Neuronal stem cell (in vitro differentiated cells): ENCODE results near the gene C6orf52. TPM values are rescaled to one million over a fixed set of nuclear protein-coding genes. Genes with fewer than 3 reads are reported as not detected.
"Not testable (repeated sequence)": the region's sequence is repeated elsewhere in the genome, so short reads cannot be mapped to it uniquely, and the experiment has no call there.

Experiments used
- DNase-seq: peaks from one replicate; pipeline ENCODE4 v3.0.0-alpha.2; 2013; ENCODE audit warnings: low spot score
- H2AFZ ChIP-seq: one replicate; pipeline ENCODE4 v1.6.1; 2013; ENCODE audit warnings: mild to moderate bottlenecking, low read length, inconsistent platforms
- H2AK5ac ChIP-seq: 2 replicates; pipeline ENCODE4 v1.6.1; 2013; ENCODE audit warnings: low read depth, mild to moderate bottlenecking, inconsistent platforms, low read length, moderate library complexity, mixed read lengths
- H2BK120ac ChIP-seq: 2 replicates; pipeline ENCODE4 v1.6.1; 2013; ENCODE audit warnings: low read depth, mild to moderate bottlenecking, inconsistent platforms, low read length, moderate library complexity, mixed read lengths
- H2BK12ac ChIP-seq: one replicate; pipeline ENCODE4 v1.6.1; 2013; ENCODE audit warnings: low read length, inconsistent platforms
- H2BK15ac ChIP-seq: 2 replicates; pipeline ENCODE4 v1.6.1; 2013; ENCODE audit warnings: mild to moderate bottlenecking, low read length, inconsistent platforms, mixed read lengths
- H2BK5ac ChIP-seq: one replicate; pipeline ENCODE4 v1.6.1; 2013; ENCODE audit warnings: inconsistent platforms, mild to moderate bottlenecking, low read length, moderate library complexity
- H3K14ac ChIP-seq: one replicate; pipeline ENCODE4 v1.6.1; 2013; ENCODE audit warnings: low read length, inconsistent platforms
- H3K18ac ChIP-seq: 2 replicates; pipeline ENCODE4 v1.6.1; 2013; ENCODE audit warnings: low read length, inconsistent platforms
- H3K23ac ChIP-seq: 2 replicates; pipeline ENCODE4 v1.6.1; 2013; ENCODE audit warnings: low read depth, mild to moderate bottlenecking, mixed read lengths, low read length, inconsistent platforms; ENCODE audit not compliant: poor library complexity
- H3K27ac ChIP-seq: replicated peaks from 3 replicates; pipeline ENCODE4 v1.5.1; 2013; ENCODE audit warnings: low read length, inconsistent platforms
- H3K27me3 ChIP-seq, 3 experiments: 2 replicates each; pipeline ENCODE4 v1.6.1; 2013; ENCODE audit warnings: low read length in 3 of 3, mild to moderate bottlenecking in 2 of 3, inconsistent platforms in 1 of 3, low read depth in 1 of 3, mixed read lengths in 1 of 3, moderate library complexity in 1 of 3; ENCODE audit not compliant: control insufficient read depth in 3 of 3, insufficient read depth in 3 of 3
- H3K36me3 ChIP-seq, 2 donors: replicated peaks in 1 of 2; 2 replicates each; pipeline ENCODE4 v1.6.1; 2013; ENCODE audit warnings: low read length in 2 of 2; ENCODE audit not compliant: control insufficient read depth in 2 of 2, insufficient read depth in 2 of 2
- H3K4ac ChIP-seq: 2 replicates; pipeline ENCODE4 v1.6.1; 2013; ENCODE audit warnings: inconsistent platforms, mild to moderate bottlenecking, low read length, moderate library complexity
- H3K4me1 ChIP-seq, 2 donors: 1 replicate in 1 of 2; 2 replicates in 1 of 2; pipeline ENCODE4 v1.6.1; 2013; ENCODE audit warnings: low read length in 2 of 2, low read depth in 1 of 2; ENCODE audit not compliant: control insufficient read depth in 2 of 2, insufficient read depth in 1 of 2
- H3K4me2 ChIP-seq: one replicate; pipeline ENCODE4 v1.6.1; 2013; ENCODE audit warnings: mild to moderate bottlenecking, low read length, inconsistent platforms; ENCODE audit not compliant: insufficient read depth, poor library complexity, severe bottlenecking
- H3K4me3 ChIP-seq, 2 donors: 2 replicates each; pipeline ENCODE4 v1.5.1; 2013; ENCODE audit warnings: low read length in 2 of 2, mild to moderate bottlenecking in 2 of 2, inconsistent platforms in 1 of 2, moderate library complexity in 1 of 2
- H3K79me1 ChIP-seq: one replicate; pipeline ENCODE4 v1.6.1; 2013; ENCODE audit warnings: low read depth, mild to moderate bottlenecking, inconsistent platforms, low read length, moderate library complexity
- H3K9ac ChIP-seq: one replicate; pipeline ENCODE4 v1.6.1; 2013; ENCODE audit warnings: mild to moderate bottlenecking, low read depth, low read length, inconsistent platforms; ENCODE audit not compliant: poor library complexity
- H3K9me3 ChIP-seq, 2 donors: replicated peaks in 1 of 2; 2 replicates each; pipeline versions ENCODE3 to v1.6.1; 2013; ENCODE audit warnings: low read length in 2 of 2, mild to moderate bottlenecking in 2 of 2, inconsistent platforms in 1 of 2, low read depth in 1 of 2, mixed read lengths in 1 of 2, moderate library complexity in 1 of 2; ENCODE audit not compliant: control insufficient read depth in 2 of 2, insufficient read depth in 1 of 2
- H4K8ac ChIP-seq: one replicate; pipeline ENCODE4 v1.6.1; 2013; ENCODE audit warnings: low read depth, mild to moderate bottlenecking, inconsistent platforms, low read length, moderate library complexity
- H4K91ac ChIP-seq: one replicate; pipeline ENCODE4 v1.6.1; 2013; ENCODE audit warnings: low read length, low read depth, mild to moderate bottlenecking, inconsistent platforms; ENCODE audit not compliant: poor library complexity
- WGBS, 2 donors: extraction: QIAGEN DNeasy Blood & Tissue Kit; methylation state at CpG; one replicate each; pipeline ENCODE4 v1.1.7; 2013; ENCODE audit warnings: missing lambda C conversion rate in 2 of 2, mixed read lengths in 1 of 2; ENCODE audit not compliant: insufficient read length in 2 of 2, insufficient replicate concordance in 1 of 2; ENCODE audit errors: extremely low coverage in 2 of 2; 5-methylcytosine and 5-hydroxymethylcytosine counted together
- polyA plus RNA-seq, 2 experiments: library from polyadenylated mRNA; stranded (reverse); fragments of 200-250 nt; gene quantifications; one replicate each; pipeline ENCODE4 v1.2.3, GENCODE V29; 2013

The C6orf52 gene
- polyA plus RNA-seq (2013, experiment 1 of 2): 6.5 TPM
- polyA plus RNA-seq (2013, experiment 2 of 2): 7.3 TPM

DNA sequence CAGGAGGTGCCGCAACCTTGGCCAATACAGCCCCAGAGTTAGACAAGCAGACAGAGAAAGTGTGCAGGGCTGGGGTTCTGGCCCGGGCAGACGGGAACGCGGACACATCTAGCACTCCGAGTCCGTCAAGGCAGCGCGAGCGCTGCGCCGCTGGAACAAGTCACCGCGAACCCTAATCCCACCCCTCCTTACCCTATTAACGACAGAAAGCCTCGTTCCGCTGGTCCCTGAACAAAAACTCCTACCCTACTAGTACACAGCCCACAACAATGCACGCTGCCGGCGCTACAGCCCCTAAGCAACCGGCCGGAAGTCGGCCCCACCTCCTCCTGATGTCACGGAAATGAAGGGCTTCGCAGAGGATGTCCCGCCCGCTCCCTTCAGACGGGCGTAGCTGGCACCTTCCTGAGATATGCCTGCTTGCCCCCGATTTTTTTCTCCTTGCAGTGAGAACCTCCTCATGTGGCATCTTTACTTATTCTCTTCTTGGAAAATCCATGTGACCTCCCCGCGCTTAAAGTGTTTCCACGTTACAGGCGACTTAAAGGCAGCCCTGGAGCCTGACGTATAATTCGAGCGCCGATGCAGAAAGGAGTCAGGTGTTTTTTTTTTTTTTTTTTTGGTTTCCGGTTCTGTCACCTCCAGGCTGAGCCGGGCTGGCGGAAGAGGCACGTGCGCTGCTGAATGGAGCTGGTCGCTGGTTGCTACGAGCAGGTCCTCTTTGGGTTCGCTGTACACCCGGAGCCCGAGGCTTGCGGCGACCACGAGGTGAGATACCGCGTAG lies at the start of gene C6orf52, which contains the start of gene PAK1IP1:
Gene C6orf52 (minus strand): TSS at position 315 of the 784 bp plus-strand sequence. CDS start 7,066 bp downstream, outside the sequence.
Gene PAK1IP1 (plus strand): TSS at position 671 of the 784 bp plus-strand sequence. CDS start 14 bp downstream, at position 685.
- Histone ChIP-seq H3K4me2 (peak within 1 kb of the TSS; percentile 70), H3K9me3 (peaks cover 0 to 5% of the 10 kb centered on the region in 2 donors), H3K27ac (peak within 1 kb of the TSS; percentile 92), H3K23ac (peak within 1 kb of the TSS; percentile 87), H2BK120ac (no peak within 1 kb of the TSS), H3K9ac (peak within 1 kb of the TSS; percentile 98), H3K14ac (no peak within 1 kb of the TSS), H3K18ac (peak within 1 kb of the TSS; percentile 96), H2BK15ac (no peak within 1 kb of the TSS), H2AFZ (peak within 1 kb of the TSS; percentile 88), H2BK5ac (no peak within 1 kb of the TSS), H3K4me1 (peaks cover 5 to 10% of the 10 kb centered on the region in 2 donors), H4K91ac (no peak within 1 kb of the TSS), H3K4ac (no peak within 1 kb of the TSS), H4K8ac (no peak within 1 kb of the TSS), H3K4me3 (peak within 1 kb of the TSS; percentile 82 to 100), H3K36me3 (peaks cover 8 to 38% of the 10 kb centered on the region in 2 donors), H2BK12ac (no peak within 1 kb of the TSS), H3K27me3 (no peaks in the 10 kb centered on the region), H3K79me1 (peaks cover 4% of the 10 kb centered on the region), H2AK5ac (no peak within 1 kb of the TSS)
- no CpG with 5 or more reads among the region's 53 CpGs for WGBS, 2 donors
- peak; percentile 94 for DNase-seq

- peaks cover 4 to 6% of the 10 kb centered on the region in 2 donors for H3K4me1 ChIP-seq
- H3K27ac ChIP-seq: no peak overlapping the region
- no peaks in the 10 kb centered on the region for H3K79me1 ChIP-seq
- no peak overlapping the region for H4K8ac ChIP-seq
- H3K4me2 ChIP-seq: no peak overlapping the region
- H2AK5ac ChIP-seq: no peak overlapping the region
- H3K18ac ChIP-seq: no peak overlapping the region
- no peak overlapping the region for H2BK15ac ChIP-seq
- H3K27me3 ChIP-seq: no peaks in the 10 kb centered on the region
- WGBS, 2 donors: no CpG with 5 or more reads among the region's 6 CpGs
- no peak overlapping the region for H3K14ac ChIP-seq
- H3K9me3 ChIP-seq: no peaks in the 10 kb centered on the region
- no peak overlapping the region for H2BK12ac ChIP-seq
- H3K4ac ChIP-seq: no peak overlapping the region
- DNase-seq: no peak
- no peak overlapping the region for H2BK120ac ChIP-seq
- H2AFZ ChIP-seq: no peak overlapping the region
- H2BK5ac ChIP-seq: no peak overlapping the region
- H3K36me3 ChIP-seq: peaks cover 4 to 10% of the 10 kb centered on the region in 2 donors
- no peak overlapping the region for H3K4me3 ChIP-seq
- no peak overlapping the region for H4K91ac ChIP-seq
- H3K9ac ChIP-seq: no peak overlapping the region
- H3K23ac ChIP-seq: no peak overlapping the region
These were observed 49.1 kb upstream of the C6orf52 start for GRCh38 chr6:10743515-10743914.

DNA sequence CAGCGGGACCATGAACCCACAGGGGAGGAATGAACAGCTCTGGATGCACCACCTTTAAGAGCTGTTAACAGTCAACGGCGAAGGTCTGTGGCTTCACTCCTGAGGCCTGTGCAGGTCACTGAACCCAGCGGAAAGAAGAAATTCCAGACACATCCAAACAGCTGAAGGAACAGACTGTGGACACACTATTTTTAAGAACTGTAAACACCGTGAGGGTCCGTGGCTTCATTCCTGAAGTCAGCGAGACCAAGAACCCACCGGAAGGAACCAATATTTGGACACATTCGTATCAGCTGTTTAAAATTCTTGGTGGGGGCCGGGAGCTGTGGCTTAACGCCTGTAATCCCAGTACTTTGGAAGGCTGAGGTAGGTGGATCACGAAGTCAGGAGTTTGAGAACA lies 47.8 kb upstream of the C6orf52 start:
- Histone ChIP-seq H2BK12ac (no peak overlapping the region), H3K4me2 (no peak overlapping the region), H2BK120ac (no peak overlapping the region), H3K4me3 (no peak overlapping the region), H3K9ac (no peak overlapping the region), H3K4ac (no peak overlapping the region), H3K79me1 (no peaks in the 10 kb centered on the region), H3K9me3 (no peaks in the 10 kb centered on the region), H3K27me3 (no peaks in the 10 kb centered on the region), H2AFZ (no peak overlapping the region), H2BK15ac (no peak overlapping the region), H3K23ac (no peak overlapping the region), H3K36me3 (peaks cover 4 to 10% of the 10 kb centered on the region in 2 donors), H2BK5ac (no peak overlapping the region), H3K14ac (no peak overlapping the region), H4K91ac (no peak overlapping the region), H3K18ac (no peak overlapping the region), H3K27ac (no peak overlapping the region), H2AK5ac (no peak overlapping the region), H3K4me1 (peaks cover 0 to 5% of the 10 kb centered on the region in 2 donors), H4K8ac (no peak overlapping the region)
- WGBS, 2 donors: no CpG with 5 or more reads among the region's 12 CpGs
- DNase-seq: no peak

DNA sequence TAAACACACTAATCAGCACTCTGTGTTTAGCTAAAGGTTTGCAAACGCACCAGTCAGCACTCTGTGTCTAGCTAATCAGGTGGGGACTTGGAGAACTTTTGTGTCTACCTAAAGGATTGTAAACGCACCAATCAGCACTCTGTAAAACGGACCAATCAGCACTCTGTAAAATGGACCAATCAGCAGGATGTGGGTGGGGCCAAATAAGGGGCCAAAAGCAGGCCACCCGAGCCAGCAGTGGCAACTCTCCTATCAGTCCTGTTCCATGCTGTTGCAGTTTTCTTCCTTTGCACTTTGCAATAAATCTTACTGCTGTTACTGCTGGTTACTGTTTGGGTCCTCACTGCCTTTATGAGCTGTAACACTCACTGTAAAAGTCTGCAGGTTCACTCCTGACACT lies 47.2 kb upstream of the C6orf52 start:
- not testable (repeated sequence) for H3K4me3 ChIP-seq, H2BK120ac ChIP-seq, H2AK5ac ChIP-seq, H3K4me1 ChIP-seq, H4K8ac ChIP-seq, H3K9ac ChIP-seq, H2BK15ac ChIP-seq, H3K18ac ChIP-seq, H2BK5ac ChIP-seq, H3K23ac ChIP-seq, H3K4me2 ChIP-seq, H3K4ac ChIP-seq, H3K36me3 ChIP-seq, DNase-seq, H3K27me3 ChIP-seq, H3K27ac ChIP-seq, H3K14ac ChIP-seq, H3K79me1 ChIP-seq, H2AFZ ChIP-seq, H4K91ac ChIP-seq, H3K9me3 ChIP-seq, H2BK12ac ChIP-seq
- WGBS, 2 donors: no CpG with 5 or more reads among the region's 4 CpGs
